GM12872 (cell line): ENCODE data around the gene NPC1.

Source experiments
- TF ChIP-seq, protein P1 (sequence below): IDR thresholded peaks from 3 replicates; pipeline ENCODE4 v1.5.1; 2011; ENCODE audit warnings: low read depth, mild to moderate bottlenecking, low read length, moderate library complexity; ENCODE audit not compliant: insufficient read depth

NPC1 gene

DNA sequence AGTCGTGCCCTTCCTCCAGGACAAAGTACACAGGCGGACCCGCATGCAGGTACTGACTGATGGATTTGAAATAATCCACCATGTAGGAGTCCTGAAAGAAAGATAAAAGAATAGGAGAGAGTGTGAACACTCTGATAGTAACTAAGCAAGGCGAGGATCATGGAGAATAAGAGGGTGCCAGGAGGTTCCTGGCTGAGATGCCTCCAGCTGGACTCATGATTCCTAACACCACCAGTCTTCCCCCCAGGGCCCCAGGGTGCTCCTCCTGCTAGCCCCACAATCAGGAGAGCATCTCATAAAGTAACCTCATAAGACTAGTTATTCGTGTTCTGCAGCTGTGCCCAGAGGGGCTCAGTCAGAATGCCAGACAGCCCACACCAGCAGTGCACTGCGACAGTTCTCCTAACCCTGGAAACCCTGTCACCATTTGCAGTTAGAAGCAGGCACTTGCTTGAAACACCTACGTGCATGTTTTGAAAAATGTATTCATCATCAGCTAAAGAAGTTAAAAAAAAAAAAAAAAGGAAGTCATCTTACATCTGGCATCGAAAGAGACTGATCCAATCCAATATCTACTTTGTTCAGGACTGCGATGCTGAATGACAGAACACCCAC, 46.3 kb downstream of the NPC1 start:
- TF ChIP-seq, protein P1, sequence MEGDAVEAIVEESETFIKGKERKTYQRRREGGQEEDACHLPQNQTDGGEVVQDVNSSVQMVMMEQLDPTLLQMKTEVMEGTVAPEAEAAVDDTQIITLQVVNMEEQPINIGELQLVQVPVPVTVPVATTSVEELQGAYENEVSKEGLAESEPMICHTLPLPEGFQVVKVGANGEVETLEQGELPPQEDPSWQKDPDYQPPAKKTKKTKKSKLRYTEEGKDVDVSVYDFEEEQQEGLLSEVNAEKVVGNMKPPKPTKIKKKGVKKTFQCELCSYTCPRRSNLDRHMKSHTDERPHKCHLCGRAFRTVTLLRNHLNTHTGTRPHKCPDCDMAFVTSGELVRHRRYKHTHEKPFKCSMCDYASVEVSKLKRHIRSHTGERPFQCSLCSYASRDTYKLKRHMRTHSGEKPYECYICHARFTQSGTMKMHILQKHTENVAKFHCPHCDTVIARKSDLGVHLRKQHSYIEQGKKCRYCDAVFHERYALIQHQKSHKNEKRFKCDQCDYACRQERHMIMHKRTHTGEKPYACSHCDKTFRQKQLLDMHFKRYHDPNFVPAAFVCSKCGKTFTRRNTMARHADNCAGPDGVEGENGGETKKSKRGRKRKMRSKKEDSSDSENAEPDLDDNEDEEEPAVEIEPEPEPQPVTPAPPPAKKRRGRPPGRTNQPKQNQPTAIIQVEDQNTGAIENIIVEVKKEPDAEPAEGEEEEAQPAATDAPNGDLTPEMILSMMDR, result no peak

DNA sequence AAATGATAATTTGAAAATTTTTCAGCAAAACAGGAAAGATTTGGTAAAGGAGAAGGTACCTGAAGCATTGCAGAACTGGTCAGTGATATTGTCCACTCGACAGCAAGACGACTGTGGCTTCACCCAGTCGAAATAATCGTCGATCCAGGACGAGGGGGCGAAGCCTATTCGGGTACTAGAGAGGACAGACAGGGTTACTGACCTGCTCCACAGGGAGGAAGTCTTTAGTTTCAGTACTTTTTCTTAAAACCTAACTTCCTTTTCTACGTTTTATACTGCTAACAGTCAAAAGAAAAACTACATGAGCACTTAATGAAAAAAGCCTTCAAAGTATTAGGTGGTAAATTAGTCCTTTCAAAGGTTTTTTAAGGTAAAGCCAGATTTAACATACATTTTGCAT, 47.0 kb downstream of the NPC1 start:
- TF ChIP-seq, protein P1, result no peak

DNA sequence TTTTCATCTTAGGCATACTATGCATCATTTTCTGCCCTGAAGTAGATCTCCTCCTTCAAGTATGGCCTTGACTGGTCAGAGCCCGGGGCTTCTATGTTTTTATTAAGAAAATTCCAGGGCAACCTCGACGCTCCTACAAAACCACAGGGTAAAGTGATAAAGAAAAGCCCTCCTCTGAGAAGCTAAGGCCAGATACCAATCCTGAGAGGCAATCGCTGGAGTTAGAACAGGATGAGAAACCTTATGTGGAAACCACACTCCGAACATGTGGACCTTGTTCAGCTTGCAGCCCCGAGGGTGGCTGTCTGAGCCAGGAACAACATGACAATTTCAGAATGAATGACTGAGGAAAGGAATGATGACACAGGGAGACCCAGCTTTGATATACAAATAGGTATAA, 47.4 kb downstream of the NPC1 start:
- TF ChIP-seq, protein P1, result no peak

DNA sequence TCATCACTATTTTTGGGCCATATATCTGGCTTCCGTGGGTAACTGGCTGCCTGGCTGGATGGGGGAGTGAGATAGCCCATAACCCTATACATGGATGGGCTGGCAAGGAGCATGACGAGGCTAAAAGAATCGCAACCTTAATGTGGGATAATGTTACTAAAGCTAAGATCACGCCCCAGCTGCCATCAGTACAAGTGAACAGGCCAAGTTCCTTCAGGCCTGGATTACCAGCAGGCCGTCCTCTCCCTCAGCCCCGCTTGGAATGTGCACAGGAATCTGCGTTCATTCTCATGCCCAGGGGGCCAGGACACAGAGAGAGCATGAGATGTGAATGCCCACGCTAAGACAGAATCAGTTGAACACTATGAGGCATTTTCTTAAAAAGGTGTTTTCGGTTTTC, 48.3 kb downstream of the NPC1 start:
- TF ChIP-seq, protein P1, result no peak

DNA sequence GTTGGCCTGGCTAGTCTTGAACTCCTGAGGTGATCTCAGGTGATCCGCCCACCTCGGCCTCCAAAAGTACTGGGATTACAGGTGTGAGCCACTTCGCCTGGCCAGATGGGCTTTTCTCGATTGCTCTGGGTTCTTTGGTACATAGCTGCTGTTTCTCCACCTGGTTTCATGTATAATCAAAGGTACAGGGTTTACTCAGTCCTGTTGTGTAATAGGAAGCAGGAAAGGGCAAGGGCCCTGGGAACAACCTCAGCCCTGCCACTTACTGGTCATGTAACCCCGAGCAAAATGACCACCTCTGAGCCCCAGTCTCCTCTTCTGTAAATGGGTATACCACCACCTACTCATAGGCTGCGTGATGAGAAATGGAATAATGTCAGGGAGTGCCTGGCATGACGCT, 49.0 kb downstream of the NPC1 start:
- TF ChIP-seq, protein P1, result no peak

DNA sequence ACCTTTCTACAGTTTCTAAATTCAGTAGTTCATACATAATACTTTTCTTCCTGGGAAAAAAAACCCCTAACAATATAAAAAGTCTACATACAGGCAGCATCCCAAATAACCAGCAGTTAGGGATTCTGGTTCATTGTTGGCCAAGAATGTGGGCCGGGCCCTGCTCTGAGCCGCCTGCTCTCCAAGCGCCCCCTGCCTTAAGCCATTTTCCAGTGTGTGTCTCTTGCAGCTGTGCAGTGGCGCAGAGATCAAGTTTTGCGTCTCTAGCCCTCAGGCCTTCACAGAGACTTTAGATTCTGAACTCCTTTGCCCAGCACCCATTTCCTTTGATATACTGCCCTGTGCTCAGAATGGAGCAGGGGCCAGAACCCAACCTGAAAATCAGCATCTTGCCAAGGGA, 50.1 kb downstream of the NPC1 start:
- TF ChIP-seq, protein P1, result no peak

DNA sequence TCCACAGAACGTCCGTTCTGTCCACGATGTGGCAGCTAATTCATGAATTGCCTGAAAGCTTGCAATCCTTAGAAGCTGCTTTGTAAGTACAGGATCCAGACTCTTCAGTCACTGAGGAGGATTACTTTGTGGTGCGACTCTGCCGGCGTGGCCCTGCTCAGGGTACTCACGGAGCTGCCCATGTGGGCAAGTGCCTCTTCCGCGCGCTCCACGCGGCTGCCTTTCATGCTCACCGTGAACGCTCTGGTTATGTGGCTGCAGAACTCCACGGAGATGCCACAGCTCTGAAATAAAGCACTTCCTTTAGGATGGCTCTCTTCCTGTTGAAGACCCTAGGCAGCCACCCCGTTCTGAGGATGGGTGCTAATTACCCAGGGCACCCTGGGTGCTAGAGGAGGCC, 52.0 kb downstream of the NPC1 start:
- TF ChIP-seq, protein P1, result no peak

DNA sequence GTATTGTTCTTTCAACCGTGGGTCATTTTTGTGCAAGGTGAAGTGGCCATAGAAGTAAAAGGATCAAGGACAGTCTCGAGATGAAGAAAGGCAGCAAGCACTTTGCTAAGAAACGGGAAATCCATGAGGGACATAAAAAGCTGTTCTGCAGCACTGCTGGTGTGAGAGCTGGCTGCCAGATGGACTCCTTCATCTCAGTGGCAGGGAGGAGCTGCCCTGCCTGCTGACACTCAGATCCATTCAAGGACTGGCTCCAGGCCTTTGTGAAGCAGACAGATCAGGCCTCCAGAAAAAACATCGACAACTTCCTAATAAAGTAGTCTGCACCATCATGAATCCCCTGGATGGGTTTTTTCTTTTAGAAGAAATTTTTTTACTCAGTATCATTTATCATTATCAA, 53.5 kb downstream of the NPC1 start:
- TF ChIP-seq, protein P1, result no peak
